CD4-positive, alpha-beta T cell treated with Interleukin-4 for 4 hours (primary cell): ENCODE results near the gene BANF1.
A peak's percentile ranks its signal among the peaks of the same experiment; 100 is the strongest.

Experiments
- DNase-seq: peaks from one replicate; pipeline ENCODE4 v3.0.0-alpha.2; 2020

BANF1 gene

GRCh38 chr11:66001942-66002647, at the start of gene BANF1, which contains the start of gene EIF1AD:
Gene BANF1, plus strand, starts transcription at chr11:66002503. Its CDS starts 748 bp downstream, at chr11:66003251.
Gene EIF1AD, minus strand, starts transcription at chr11:66002157. Its CDS starts 1,768 bp downstream, at chr11:66000389.
- peak; percentile 96 for DNase-seq

- DNase-seq, result no peak
These were observed 48.8 kb upstream of the BANF1 start for GRCh38 chr11:65953471-65953870.

GRCh38 chr11:65954771-65955170, 47.5 kb upstream of the BANF1 start:
- DNase-seq, result no peak

GRCh38 chr11:65958291-65958690, 44.0 kb upstream of the BANF1 start:
- DNase-seq, result no peak

GRCh38 chr11:65958774-65959420, 43.4 kb upstream of the BANF1 start:
- DNase-seq, result no peak

GRCh38 chr11:65960824-65961266, 41.5 kb upstream of the BANF1 start:
- no peak for DNase-seq

GRCh38 chr11:65961267-65962140, 40.8 kb upstream of the BANF1 start, which contains the start of gene SART1:
Gene SART1, plus strand, starts transcription at chr11:65961734. Its CDS starts 47 bp downstream, at chr11:65961781.
- peak; percentile 97 for DNase-seq

- no peak for DNase-seq
These were observed 40.1 kb upstream of the BANF1 start for GRCh38 chr11:65962141-65962564.

- no peak for DNase-seq
These were observed 37.4 kb upstream of the BANF1 start for GRCh38 chr11:65964906-65965305.

- DNase-seq, result no peak
These were observed 36.1 kb upstream of the BANF1 start for GRCh38 chr11:65965986-65966762.

GRCh38 chr11:65967329-65967934, 34.9 kb upstream of the BANF1 start:
- no peak for DNase-seq

- no peak for DNase-seq
These were observed 33.5 kb upstream of the BANF1 start for GRCh38 chr11:65968600-65969482.

- no peak for DNase-seq
These were observed 30.2 kb upstream of the BANF1 start for GRCh38 chr11:65972116-65972515.

- DNase-seq, result no peak
These were observed 28.7 kb upstream of the BANF1 start for GRCh38 chr11:65973439-65974110.

GRCh38 chr11:65975771-65976170, 26.5 kb upstream of the BANF1 start:
- DNase-seq, result no peak

- DNase-seq, result no peak
These were observed 25.8 kb upstream of the BANF1 start for GRCh38 chr11:65976216-65977176.

GRCh38 chr11:65977621-65978390, 24.5 kb upstream of the BANF1 start:
- DNase-seq, result no peak
